ENCODE results near the gene NAA38.

NAA38 gene, protein sequence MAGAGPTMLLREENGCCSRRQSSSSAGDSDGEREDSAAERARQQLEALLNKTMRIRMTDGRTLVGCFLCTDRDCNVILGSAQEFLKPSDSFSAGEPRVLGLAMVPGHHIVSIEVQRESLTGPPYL

DNA sequence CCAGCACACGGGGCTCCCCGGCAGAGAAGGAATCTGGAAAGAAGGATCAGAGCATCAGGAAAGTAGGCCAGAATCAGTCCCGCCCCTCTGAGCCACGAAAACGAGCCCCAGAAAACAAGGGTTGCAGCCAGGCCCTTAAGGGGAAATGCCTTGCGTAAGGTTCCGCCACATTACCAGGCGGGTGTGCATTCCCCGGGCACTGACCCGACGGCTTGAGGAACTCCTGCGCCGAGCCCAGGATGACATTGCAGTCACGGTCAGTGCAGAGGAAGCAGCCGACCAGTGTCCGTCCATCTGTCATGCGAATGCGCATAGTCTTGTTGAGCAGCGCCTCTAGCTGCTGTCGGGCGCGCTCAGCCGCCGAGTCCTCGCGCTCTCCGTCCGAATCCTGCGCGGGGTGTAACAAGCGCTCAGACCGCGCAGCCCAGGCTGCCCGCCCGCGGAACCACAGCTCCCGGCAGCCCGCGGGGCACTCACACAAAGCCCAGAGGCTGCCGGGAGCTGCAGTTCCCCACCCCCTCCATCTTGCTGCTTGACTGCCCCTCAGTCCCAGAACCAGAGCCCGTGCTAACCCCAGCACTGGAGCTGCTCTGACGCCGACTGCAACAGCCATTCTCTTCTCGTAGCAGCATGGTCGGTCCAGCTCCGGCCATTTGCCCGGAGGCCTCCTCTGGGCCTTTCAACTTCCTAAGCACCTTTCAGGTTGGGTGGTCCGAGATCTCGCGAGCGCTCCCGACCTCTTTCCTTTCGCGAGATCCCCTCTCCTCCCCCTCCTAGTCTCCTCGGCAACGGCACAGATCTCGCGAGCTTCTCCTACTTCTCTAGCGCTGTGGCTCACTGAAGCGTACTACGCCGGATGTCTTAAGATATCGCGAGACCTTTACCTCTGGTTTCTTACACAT, at the start of gene NAA38:
NAA38 (minus strand) TSS at position 749 of the 902 bp plus-strand sequence; CDS start at position 653, 96 bp downstream.
- DNase-seq (ENCODE audit: low read depth) = peak; percentile 99

DNA sequence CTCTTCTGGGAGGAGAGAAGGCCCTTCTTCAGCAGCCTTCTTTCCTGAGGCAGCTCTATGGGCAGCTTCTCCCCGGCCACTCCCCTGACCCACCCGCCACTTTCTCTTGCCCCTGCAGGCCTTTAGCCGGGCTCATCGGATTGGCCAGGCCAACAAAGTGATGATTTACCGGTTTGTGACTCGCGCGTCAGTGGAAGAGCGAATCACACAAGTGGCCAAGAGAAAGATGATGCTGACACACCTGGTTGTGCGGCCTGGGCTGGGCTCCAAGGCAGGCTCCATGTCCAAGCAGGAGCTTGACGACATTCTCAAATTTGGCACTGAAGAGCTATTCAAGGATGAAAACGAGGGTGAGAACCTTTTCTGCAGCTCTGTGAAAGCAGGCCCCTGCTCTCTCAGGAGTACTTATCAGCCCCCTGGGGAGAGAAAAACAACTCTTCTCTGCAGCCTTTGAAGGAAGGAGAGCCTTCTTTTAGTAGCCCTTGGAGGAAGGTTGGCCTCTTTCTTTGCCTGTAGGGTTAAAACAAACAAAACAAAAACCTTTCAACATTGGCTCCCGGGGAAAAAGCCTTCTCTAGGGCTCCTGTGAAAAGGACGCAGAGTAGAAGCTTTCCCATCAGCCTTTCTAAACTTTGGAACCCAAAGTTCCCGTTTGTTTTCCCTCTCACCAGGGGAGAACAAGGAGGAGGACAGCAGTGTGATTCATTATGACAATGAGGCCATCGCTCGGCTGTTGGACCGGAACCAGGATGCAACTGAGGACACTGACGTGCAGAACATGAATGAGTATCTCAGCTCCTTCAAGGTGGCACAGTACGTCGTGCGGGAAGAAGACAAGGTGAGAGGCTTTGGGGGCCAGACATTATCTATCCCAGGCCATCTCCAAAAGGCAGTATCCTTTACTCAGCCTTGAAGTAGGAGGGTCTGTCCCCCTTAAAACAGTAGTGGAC, 46.1 kb upstream of the NAA38 start:
- no peak for DNase-seq (ENCODE audit: low read depth)

DNA sequence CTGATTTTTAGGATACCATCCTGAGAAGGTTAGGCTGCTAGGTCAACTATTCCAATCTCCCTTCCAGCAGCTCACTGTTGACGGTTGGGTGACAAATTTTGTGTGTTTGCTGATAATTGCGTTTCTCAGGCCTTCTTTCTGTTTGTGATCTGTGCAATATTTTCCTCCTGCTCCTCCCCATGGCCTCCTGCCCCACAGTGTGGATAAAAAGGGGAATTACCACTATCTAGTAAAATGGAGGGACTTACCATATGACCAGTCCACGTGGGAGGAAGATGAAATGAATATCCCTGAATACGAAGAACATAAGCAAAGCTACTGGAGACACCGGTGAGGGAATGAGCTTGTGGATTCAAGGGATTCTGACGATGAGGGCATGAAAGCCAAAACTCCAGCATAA, 40.4 kb upstream of the NAA38 start:
- peak; percentile 61 for DNase-seq (ENCODE audit: low read depth)

DNA sequence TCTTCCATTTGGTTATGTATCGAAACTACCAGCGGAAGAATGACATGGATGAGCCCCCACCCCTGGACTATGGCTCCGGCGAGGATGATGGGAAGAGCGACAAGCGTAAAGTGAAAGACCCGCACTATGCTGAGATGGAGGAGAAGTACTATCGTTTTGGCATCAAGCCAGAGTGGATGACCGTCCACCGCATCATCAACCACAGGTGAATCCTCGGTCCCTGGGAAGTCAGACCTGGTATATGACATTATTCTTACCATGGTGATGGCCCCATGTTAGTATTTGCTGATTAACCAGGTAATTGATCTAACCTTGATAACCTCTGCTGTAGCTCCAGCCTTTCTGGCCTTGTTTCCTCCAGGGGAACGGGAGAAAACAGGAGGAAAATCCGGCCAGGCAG, 39.7 kb upstream of the NAA38 start:
- no peak for DNase-seq (ENCODE audit: low read depth)

DNA sequence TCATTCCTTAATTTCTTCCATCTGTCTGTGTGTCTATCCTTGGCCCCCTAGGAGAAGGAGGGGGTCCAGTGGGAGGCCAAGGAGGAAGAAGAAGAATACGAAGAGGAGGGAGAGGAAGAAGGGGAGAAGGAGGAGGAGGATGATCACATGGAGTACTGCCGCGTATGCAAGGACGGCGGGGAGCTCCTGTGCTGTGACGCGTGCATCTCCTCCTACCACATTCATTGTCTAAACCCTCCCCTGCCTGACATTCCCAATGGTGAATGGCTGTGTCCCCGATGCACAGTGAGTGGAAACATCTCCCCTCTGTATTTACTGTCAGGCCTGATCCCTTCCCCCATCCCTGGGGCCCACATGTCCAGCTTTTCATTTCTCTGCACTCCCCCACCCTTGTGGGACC, 37.5 kb upstream of the NAA38 start:
- no peak for DNase-seq (ENCODE audit: low read depth)

DNA sequence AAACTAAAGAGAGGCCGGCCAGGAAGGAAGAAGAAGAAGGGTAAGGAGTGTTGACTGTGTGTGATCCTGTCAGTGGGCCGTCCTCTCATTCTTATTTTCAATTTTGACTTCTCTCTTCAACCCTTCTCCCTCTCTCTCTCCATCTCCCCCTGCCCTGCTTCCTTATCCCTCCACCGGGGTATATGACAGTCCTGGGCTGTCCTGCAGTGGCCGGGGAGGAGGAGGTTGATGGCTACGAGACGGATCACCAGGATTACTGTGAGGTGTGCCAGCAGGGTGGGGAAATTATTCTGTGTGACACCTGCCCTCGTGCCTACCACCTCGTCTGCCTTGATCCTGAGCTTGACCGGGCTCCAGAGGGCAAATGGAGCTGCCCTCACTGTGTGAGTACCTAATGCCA, 36.9 kb upstream of the NAA38 start:
- no peak for DNase-seq (ENCODE audit: low read depth)

DNA sequence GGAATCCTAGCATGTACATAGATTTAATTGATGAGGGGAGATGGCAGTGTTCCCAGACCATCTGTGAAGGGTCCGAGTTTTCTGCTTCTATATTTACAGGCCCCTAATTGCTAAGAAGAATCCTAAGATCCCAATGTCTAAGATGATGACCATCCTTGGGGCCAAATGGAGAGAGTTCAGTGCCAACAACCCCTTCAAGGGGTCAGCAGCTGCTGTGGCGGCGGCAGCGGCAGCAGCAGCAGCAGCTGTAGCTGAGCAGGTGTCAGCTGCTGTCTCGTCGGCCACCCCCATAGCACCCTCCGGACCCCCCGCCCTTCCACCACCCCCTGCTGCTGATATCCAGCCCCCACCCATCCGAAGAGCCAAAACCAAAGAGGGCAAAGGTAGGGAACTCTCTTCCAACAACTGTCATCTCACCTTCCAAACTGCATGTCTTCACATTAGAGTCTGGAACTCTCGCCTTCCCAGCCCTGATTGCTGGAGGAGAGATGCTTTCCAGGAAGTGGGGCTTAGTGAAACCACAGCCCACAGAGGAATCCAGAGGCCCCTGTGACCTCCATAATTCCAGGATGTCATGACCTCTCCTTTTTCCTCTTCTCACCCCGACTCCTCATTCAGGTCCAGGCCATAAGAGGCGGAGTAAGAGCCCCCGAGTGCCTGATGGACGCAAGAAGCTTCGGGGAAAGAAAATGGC, 36.0 kb upstream of the NAA38 start:
- no peak for DNase-seq (ENCODE audit: low read depth)

DNA sequence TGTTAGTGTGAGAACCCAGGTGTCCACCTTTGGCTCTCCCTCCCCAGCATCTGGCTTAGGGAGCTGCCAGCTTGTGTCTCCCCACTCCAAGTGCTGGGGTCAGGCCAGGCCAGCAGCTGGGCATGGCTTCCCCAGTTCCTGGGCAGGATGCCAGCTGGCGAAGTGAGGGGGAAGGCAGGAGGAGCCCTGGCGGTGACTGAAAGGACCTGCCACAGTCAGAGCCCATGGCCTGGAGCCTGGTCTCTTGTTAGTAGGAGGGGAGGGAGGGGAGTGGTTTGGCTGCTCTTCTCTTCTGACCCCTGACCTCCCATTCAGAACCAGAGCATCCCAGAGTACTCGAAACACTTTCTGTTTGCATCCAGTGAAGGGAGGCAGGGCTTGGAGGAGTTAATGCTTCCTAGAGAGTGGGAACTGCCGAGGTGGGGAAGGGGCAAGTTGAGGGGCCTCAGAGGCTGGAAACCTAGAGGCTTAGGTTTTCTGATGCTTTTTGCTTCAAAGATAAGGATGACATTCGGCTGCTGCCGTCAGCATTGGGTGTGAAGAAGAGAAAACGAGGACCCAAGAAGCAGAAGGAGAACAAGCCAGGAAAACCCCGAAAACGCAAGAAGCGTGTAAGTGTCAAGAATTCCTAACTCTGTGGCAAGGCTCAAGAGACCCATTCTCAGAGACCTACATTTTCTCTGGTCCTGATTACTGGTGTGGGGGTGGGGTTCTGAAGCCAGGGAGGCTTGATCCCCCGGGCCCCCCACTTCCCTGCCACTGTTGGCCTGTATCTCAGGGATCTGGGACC, 32.0 kb upstream of the NAA38 start:
- DNase-seq (ENCODE audit: low read depth) = peak; percentile 90

DNA sequence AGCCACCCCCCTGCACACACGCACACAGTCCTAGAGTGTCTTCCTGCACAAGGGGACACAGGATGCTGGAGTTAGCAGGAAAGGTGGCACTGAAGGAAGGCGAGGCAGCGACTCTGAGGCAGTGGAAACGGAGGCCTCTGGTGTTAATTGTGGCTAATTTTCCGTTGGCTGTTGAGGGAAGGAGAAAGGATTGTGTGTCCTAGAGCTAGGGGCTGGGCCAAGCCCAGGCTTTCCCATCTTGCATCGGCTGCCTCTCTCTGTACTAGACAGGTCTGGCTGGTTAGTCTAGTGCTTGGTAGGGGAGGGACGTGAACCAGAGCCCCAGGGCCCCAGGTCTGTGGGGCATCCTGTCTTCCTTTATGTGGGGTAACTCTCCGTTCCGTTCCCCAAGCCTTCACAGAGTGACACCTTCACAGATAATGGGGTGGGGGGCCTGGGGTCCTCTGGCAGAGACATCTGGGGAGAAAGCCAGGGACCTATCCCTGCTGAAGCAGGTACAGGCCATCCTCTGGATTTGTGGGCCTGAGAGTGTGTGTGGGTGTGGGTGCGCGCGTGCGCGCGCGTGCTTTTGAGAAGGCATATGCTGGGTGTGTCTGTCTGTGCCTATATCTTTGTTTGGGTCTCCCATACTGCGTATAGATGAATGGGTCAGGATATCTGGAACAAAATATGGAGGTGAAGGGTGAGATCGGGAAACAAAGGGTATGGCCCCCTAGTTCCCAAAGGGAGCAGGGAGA, 31.0 kb upstream of the NAA38 start, which contains the start of gene CHD3:
CHD3 (plus strand) TSS at position 606 of the 737 bp plus-strand sequence. CDS start 212 bp downstream, outside the sequence.
- no peak for DNase-seq (ENCODE audit: low read depth)

DNA sequence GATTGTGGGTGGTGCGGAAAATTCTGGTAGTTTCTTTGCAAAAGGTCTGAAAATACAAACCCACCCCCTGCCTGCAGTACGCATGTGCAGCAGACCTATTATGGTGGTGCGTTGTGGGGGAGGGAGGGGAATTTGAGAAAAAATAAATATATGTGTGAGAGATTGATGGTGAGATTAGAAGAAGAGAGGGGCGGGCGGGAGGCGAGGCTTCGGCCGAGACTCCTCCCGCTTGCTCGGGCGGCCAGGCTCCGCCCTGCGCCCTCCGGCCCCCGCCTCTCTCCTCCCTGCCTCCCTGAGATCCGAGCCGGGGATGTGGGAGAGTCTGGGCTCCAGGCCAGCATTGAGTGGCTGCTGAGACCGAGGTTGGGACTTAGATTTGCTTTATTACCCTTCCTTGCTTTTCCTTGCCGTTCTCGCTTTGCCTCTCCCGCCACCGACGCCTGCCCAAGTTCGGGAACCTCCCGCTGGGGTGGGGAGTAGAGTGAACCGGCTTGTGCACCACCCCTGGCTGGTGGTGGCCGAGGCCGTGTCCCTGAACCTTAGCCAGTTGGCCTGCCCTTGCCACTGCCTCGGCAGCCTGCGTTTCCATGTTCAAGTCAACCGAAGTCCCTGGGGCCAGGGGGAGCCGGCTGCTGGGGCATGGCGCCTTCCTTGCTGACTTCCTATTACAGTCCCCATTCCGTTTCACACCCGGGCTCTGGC, 30.3 kb upstream of the NAA38 start:
- DNase-seq (ENCODE audit: low read depth) = peak; percentile 93

DNA sequence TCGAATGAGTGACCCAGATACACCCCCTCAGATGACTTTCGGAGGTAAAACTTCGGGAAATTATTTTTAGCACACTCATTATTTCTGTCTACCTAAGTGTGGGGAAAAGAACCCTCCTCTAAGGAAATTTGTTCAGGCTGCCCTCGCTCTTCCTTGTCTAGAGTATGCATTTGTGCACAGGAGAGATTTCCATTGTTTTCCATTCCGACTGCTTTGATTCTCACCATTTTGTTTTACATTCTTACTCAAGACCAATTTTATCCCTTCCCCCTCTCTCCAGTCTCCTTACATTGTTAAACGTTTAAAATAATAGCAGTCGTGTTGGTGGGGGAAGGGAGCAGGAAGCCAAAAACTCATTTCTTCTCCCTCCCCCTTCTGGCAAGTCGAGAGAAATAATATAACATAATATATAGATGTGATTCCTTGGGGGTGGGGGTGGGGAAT, 29.7 kb upstream of the NAA38 start:
- no peak for DNase-seq (ENCODE audit: low read depth)

DNA sequence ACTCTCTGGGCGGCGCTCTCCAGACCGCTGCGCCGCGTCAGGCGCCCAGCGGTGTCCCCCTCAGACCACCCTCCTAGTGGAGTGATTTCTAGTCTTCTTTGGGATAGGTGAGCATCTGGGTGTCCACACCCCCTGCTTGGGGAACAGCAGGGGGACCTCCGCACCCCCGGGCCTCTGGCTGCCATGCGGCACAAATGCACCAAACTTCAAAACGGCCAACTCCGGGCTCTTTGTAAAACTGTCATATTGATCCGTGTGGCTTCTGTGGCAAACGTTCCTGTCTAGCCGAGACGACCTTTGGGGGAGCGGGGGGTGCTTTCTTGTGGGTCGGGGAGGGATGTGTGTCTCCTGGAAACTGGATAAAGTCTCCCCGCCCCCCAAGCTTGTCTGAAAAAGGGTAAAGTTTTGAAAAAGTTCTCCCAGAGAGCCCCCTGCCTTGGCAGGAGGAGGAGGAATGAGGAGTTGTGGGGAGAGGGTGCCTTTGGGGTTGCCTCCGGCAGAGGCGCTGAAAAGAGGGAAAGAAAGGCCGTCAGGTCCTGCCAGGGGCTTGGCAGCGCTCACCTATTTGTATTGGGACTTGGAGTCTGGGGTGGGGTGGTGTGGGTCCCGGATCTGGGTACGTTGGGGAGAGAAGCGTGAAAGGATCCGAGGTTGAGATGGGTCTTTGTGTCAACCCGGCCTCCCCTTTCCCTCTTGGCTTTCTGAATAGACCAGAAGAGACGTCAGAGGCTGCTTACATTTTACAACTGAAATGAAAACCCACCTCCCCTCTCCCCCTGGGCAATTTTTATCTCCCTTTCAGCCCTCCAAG, 29.1 kb upstream of the NAA38 start:
- DNase-seq (ENCODE audit: low read depth) = no peak

DNA sequence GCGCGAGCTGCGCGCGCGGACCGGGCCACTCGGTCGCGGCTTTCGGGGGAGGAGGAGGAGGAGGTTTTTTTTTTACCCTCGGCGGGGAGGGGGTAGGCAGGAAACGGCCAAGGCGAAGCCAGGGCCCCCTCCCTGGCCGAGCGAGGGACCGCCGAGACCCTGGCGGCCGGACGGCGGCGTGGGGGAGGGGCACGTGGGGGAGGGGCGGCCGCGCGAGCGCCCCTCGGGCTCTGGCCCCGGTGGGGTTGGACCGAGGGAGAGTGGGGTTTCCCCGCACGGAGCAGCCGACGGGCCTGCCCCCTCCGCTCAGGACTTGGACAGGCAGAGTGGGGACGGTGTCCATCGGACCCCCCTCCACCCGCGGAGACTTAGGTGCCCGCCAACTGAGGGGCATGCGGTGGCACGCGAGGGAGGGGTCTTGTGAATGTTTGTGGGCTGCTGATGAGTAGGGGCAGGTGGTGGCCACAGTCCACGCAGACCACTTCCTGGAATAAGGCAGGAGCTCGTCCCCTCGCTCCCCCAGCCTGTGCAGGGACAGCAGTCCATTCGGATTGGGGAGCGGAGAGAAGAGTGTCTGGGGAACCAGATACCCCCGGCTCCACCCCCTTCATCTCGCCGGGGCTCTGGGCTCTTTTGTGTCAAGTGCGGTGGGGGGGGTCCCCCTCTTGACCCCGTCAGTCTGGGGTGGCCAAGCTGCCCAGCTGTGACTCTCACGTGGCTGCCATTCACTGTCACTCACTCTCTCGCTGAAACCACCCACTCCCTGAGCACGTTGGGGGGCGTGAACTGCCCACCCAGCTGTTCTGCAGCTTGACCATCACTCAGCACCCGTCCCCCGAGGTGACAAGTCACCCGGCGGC, 28.2 kb upstream of the NAA38 start:
- DNase-seq (ENCODE audit: low read depth) = no peak

DNA sequence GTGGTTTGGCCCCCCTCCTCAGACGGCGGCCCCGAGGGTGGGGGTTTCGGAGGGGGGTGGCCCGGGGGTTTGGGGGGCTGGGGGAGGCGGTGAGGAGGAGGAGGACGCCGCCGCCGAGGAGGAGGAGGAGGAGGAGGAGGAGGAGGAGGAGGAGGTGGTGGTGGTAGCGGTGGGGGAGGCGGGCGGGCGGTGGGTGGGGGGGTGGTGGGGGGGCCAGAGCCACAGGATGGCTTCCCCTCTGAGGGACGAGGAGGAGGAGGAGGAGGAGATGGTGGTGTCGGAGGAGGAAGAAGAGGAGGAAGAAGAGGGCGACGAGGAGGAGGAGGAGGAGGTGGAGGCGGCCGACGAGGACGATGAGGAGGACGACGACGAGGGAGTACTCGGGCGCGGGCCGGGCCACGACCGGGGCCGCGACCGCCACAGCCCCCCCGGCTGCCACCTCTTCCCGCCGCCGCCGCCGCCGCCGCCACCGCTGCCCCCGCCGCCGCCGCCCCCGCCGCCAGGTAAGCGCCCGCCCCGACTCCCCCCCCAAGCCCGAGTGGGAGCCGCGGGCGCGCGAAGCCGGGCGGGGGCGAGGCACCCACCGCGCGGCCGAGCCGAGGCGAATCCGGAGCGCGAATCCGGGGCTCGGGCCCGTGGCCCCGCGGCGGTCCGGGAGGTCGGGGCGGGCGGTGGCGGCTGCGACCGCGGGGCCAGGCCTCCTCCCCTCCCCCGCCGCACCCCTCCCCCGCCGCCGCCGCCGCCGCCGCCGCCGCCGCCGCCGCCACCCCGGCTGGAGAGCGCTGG, 27.4 kb upstream of the NAA38 start:
- DNase-seq (ENCODE audit: low read depth) = no peak

DNA sequence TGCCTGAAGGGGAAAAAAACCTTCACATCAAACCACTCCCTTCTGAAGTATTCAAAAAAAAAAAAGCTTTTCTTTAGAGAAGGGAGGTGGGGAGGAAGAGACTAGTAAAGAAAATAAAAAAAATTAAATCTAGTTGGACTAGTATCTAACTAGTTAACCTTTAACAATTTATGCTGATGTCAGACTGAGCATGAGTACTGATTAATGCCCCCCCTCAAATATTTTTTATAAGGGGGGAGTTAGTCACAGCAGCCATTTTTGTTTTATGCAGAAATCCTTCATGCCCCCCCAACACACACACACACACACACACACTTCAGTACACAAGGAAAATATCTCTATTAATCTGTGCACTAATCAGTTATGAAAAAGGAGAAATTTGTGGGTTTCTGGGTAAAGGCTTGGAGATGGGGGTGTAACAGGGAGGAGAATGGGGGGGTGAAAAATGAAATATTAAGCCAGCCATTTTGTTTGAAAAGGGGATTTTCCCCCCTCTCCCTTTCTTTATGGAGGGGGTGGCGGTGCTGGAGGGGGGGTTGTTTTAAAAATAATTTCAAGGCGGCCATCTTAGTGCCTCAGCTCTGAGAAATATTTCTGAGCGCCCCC, 26.5 kb upstream of the NAA38 start:
- no peak for DNase-seq (ENCODE audit: low read depth)

DNA sequence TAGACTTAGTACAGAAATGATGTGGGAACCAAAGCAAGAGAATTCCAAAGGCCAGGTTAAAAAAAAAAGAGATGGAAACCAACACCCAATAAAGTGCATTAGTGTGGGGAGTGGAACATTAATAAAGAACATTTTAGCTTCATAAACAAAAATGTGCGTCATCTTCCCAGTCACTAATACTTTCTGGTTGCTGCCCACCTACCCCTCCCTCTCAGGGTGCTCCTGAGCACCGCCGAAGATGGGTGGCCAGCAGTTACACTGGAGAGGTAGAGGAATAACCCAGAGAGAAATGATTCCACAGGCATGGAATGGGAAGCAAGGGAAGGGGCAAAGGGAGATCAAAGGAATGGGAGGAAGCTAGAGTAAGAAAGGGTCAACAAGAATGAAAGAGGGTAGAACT, 25.3 kb upstream of the NAA38 start:
- DNase-seq (ENCODE audit: low read depth) = no peak
